OCI-LY7 (cell line): ENCODE data around the gene MAP3K5. TPM values are rescaled to one million over a fixed set of nuclear protein-coding genes. Genes with fewer than 3 reads are reported as not detected.

Experiments
- BruUV-seq: library from RNA; stranded (reverse); fragments of 400-500 nt; replicated peaks from 2 replicates; lab custom pipeline; 2021; lab: Mats Ljungman, UMichigan
- CTCF ChIA-PET: fragments of 300-600 bp; sonication (Branson Sonifier 250); formaldehyde crosslinking; loops from one replicate; lab custom pipeline; 2022; ENCODE audit warnings: antibody characterized with exemption; ENCODE audit not compliant: unreplicated experiment; lab: Charles Lee
- POLR2A ChIA-PET: fragments of 300-600 bp; sonication (Branson Sonifier 250); formaldehyde crosslinking; loops from one replicate; lab custom pipeline; 2022; ENCODE audit warnings: antibody characterized with exemption; lab: Charles Lee
- DNase-seq: peaks from one replicate; pipeline ENCODE4 v3.0.0-alpha.2; 2015; ENCODE audit warnings: low spot score
- H2AFZ ChIP-seq: fragments of 200-600 bp; sonication (generic), shearing (Covaris generic); 2 replicates; pipeline ENCODE4 v1.6.1; 2014; ENCODE audit warnings: mild to moderate bottlenecking, antibody characterized with exemption, low read length, moderate library complexity
- H3K27ac ChIP-seq: fragments of 200-600 bp; sonication (generic); 2 replicates; pipeline ENCODE4 v1.5.1; 2014; ENCODE audit warnings: mixed run types, low read depth, mild to moderate bottlenecking, moderate library complexity, low read length, inconsistent platforms; ENCODE audit not compliant: poor library complexity, severe bottlenecking
- H3K36me3 ChIP-seq: fragments of 200-600 bp; sonication (generic); 2 replicates; pipeline ENCODE4 v1.6.1; 2014; ENCODE audit warnings: mild to moderate bottlenecking, antibody characterized with exemption, low read length, moderate library complexity, mixed read lengths; ENCODE audit not compliant: insufficient read depth
- H3K4me1 ChIP-seq: fragments of 200-600 bp; sonication (generic); 2 replicates; pipeline ENCODE4 v1.5.1; 2014; ENCODE audit warnings: mild to moderate bottlenecking, low read length; ENCODE audit not compliant: insufficient read depth, poor library complexity, severe bottlenecking
- H3K4me2 ChIP-seq: fragments of 200-600 bp; sonication (generic); 2 replicates; pipeline ENCODE4 v1.6.1; 2014; ENCODE audit warnings: mild to moderate bottlenecking, low read length
- H3K4me3 ChIP-seq: fragments of 200-600 bp; sonication (generic); 2 replicates; pipeline ENCODE4 v1.5.1; 2014; ENCODE audit warnings: mild to moderate bottlenecking, low read depth, low read length; ENCODE audit not compliant: poor library complexity, severe bottlenecking
- H3K79me2 ChIP-seq: fragments of 200-600 bp; sonication (generic); 2 replicates; pipeline ENCODE4 v1.6.1; 2016; ENCODE audit warnings: low read depth, mild to moderate bottlenecking, low read length, moderate library complexity, mixed read lengths; ENCODE audit not compliant: insufficient read depth
- H3K9me2 ChIP-seq: fragments of 200-600 bp; sonication (generic); 2 replicates; pipeline ENCODE4 v1.6.1; 2016; ENCODE audit warnings: mild to moderate bottlenecking, low read length, mixed read lengths; ENCODE audit not compliant: insufficient read depth
- H3K9me3 ChIP-seq: fragments of 200-600 bp; sonication (generic); 2 replicates; pipeline ENCODE4 v1.6.1; 2014; ENCODE audit warnings: mild to moderate bottlenecking, mixed run types, low read length, mixed read lengths
- H4K20me1 ChIP-seq: fragments of 200-600 bp; sonication (generic); 2 replicates; pipeline ENCODE4 v1.6.1; 2014; ENCODE audit warnings: mild to moderate bottlenecking, antibody characterized with exemption, low read length, moderate library complexity, mixed read lengths; ENCODE audit not compliant: insufficient read depth
- CTCF ChIP-seq: fragments of 200-600 bp; sonication (generic); conservative IDR thresholded peaks from 2 replicates; pipeline ENCODE4 v1.5.1; 2014; ENCODE audit warnings: mild to moderate bottlenecking, antibody characterized with exemption, low read length, moderate library complexity, mixed read lengths
- EZH2phosphoT487 ChIP-seq: fragments of 200-600 bp; sonication (generic); IDR thresholded peaks from 2 replicates; pipeline ENCODE4 v1.6.1; 2018; ENCODE audit warnings: low read depth, borderline replicate concordance, mild to moderate bottlenecking, mixed run types, antibody characterized with exemption, low read length, moderate library complexity, mixed read lengths
- intact Hi-C: fragments of 100-400 bp; cut with micrococcal nuclease; formaldehyde crosslinking; loops from one replicate; pipeline ENCODE4 v1.10.0; 2022; ENCODE audit not compliant: unreplicated experiment
- total RNA-seq, 2 experiments: library from RNA; depleted of rRNA in 1 of 2; stranded (reverse); fragments of >200 nt in 1 of 2; shearing (Covaris generic) in 1 of 2; gene quantifications; 2 replicates each; pipeline ENCODE4 v1.2.3, GENCODE V29; 2014 to 2022

MAP3K5 gene
- total RNA-seq, 2 experiments from 2014 or later = 13.8 to 16.6 TPM

GRCh38 chr6:136644597-136644952, 147.7 kb downstream of the MAP3K5 start:
- BruUV-seq = no TSS peak
- DNase-seq = no peak
- Histone ChIP-seq H3K9me3 (no peaks in the 10 kb centered on the region; the same call in 1 of the 2 replicates), H4K20me1 (no peaks in the 10 kb centered on the region), H3K79me2 (no peaks in the 10 kb centered on the region), H3K36me3 (no peaks in the 10 kb centered on the region), H3K27ac (no peak overlapping the region), H3K4me2 (no peak overlapping the region), H3K9me2 (no peaks in the 10 kb centered on the region), H3K4me1 (peaks cover 16% of the 10 kb centered on the region), H3K4me3 (no peak overlapping the region), H2AFZ (no peak overlapping the region)
- ChIA-PET POLR2A (interaction anchor here (0.6 to 5.6 kb wide), 11 partner anchors 9 to 264 kb away, joined by 3 to 70 read pairs (median 5); partner anchors contain the start of gene MAP3K5), CTCF (interaction anchor here (0.7 to 2.9 kb wide), 11 partner anchors 19 to 148 kb away, joined by 3 to 68 read pairs (median 4); partner anchors contain the start of gene MAP3K5)
- TF ChIP-seq CTCF (no peak), EZH2phosphoT487 (no peak)
- intact Hi-C loops = loop anchor here (1.0 to 2.0 kb wide), 2 partner anchors 72 to 149 kb away; no protein-coding TSS in a partner anchor

DNA sequence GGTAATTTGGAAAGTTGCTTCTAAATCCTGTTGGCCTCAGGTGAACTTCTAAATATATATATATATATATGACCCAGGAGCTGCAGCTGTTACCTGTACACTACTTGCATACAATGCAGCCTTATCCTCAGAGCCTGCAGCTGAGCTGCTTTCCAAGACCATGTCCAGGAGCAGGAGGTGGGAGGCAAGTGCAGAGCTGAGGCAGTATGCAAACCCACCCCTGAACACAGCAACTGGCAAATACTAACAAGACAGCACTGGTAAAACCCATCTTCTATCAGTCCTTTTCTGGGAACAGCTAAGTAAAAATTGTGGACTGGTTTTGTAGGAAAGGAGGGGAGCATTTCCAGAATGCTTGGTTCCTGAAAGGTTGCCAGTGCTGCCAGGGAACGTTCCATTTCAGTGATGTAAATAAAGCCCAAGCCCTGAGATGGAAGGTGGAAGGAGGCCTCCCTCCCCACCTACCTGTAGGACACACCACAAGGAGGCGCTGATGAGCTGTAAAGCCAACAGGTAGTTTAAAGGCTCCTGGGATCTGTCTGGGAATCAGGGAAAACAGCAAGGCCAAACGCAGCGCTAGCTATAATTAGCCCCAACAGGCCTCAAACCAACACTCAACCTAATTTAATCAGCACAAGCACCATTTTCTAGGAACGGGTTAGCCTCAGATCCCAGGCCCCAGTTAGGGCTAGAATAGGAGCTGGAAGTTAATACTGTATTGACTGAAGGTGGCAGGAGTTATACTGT, 148.3 kb downstream of the MAP3K5 start:
- H3K9me3 ChIP-seq = no peaks in the 10 kb centered on the region
- H3K4me1 ChIP-seq = peaks cover 17% of the 10 kb centered on the region
- BruUV-seq = no TSS peak
- H2AFZ ChIP-seq = no peak overlapping the region
- no peaks in the 10 kb centered on the region for H3K36me3 ChIP-seq
- H3K9me2 ChIP-seq = no peaks in the 10 kb centered on the region
- intact Hi-C loops = loop anchor here (1.0 to 2.0 kb wide), 2 partner anchors 73 to 149 kb away; no protein-coding TSS in a partner anchor
- ChIA-PET POLR2A (interaction anchor here (0.6 to 5.6 kb wide), 15 partner anchors 9 to 326 kb away, joined by 3 to 70 read pairs (median 4); partner anchors contain the start of gene MAP3K5), CTCF (interaction anchor here (0.5 to 2.9 kb wide), 13 partner anchors 9 to 148 kb away, joined by 3 to 68 read pairs (median 3); partner anchors contain the start of gene MAP3K5)
- no peak overlapping the region for H3K4me3 ChIP-seq
- no peak overlapping the region for H3K27ac ChIP-seq
- H3K4me2 ChIP-seq = no peak overlapping the region
- peak; percentile 81 for DNase-seq
- H3K79me2 ChIP-seq = no peaks in the 10 kb centered on the region
- no peaks in the 10 kb centered on the region for H4K20me1 ChIP-seq
- TF ChIP-seq EZH2phosphoT487 (no peak), CTCF (peak; percentile 99)
